ENCODE results near the gene ITGA8.
"Not testable (repeated sequence)": the region's sequence is repeated elsewhere in the genome, so short reads cannot be mapped to it uniquely, and the experiment has no call there.

ITGA8 gene

DNA sequence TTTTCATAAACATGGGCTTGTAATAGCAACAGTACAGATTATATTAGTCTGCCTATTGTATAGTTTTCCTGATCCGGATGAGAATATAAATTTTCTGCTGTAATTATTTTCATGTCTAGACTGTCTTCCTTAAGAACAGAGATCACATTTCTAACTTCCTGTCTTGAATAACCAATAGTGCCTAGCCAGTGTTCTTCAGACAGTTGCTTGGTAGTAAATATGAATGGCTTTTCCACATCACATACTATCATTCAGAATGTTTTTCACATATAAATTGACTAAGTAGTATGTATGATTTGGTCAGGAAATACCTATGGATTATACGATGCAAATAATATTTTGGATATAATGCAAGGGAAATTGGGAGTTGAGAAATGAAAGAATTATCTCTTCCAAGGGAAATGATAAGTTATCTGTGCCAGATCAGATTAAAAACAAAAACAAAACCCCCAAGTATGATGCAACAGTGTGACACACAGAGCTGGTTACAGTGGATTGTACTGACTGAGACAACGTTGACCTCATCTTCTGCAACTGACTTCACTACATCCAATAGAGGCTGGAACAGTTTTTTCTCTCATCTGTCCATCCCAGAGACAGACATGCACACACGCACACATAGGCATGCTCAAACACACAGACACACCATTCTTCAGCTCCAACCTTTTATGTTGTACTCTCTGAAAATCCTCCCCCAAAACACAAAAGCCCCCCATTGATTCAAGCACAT lies 16.4 kb downstream of the ITGA8 start:
- DNase-seq: no peak
- in situ Hi-C loops (cut with MboI; ENCODE audit: low pct_unique_long_range_greater_than_20kb, low sequenced_read_pairs): no loop called here

GRCh38 chr10:15700078-15700674 lies 19.5 kb downstream of the ITGA8 start:
- in situ Hi-C loops (cut with MboI; ENCODE audit: low pct_unique_long_range_greater_than_20kb, low sequenced_read_pairs): no loop called here
- no peak for DNase-seq

DNA sequence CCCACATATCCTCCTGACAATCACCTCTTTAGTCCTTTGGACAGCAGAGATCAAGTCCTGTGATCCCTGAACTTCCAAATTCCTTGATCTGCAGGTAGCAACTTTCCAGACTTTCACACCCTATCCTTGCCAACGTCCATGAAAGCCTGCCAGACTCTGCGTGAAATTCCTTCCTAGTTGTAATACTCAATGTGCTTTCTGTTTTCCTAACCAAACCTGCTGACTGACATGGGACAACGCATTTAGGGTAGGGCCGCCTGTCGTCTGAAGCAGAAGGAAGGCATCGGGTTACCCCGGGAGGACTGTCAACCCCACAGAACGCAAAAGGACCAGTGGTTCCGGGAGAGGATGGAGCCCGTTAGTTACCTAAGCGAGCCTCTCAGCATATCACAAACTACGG lies 23.9 kb downstream of the ITGA8 start:
- DNase-seq: no peak
- in situ Hi-C loops (cut with MboI; ENCODE audit: low pct_unique_long_range_greater_than_20kb, low sequenced_read_pairs): no loop called here

DNA sequence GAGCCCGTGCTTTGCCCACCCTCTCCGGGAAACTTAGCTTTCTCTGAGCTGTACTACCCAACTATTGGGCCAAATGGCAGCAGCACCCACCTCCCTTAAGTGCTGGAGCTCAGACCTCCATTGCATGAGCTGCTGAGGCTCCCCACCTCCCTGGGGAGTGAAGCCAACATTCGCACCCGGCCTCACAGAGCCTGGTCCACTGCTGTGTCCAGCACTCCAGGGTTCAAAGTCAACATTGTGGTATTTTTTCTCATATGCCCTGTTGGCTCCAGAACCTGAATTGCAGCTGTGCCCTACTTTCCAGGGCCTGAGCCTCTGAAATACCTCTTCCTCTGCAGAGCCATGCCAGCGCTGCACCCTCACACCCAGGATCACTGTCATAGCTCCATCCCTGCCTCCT lies 29.7 kb downstream of the ITGA8 start:
- DNase-seq: no peak
- in situ Hi-C loops (cut with MboI; ENCODE audit: low pct_unique_long_range_greater_than_20kb, low sequenced_read_pairs): no loop called here

DNA sequence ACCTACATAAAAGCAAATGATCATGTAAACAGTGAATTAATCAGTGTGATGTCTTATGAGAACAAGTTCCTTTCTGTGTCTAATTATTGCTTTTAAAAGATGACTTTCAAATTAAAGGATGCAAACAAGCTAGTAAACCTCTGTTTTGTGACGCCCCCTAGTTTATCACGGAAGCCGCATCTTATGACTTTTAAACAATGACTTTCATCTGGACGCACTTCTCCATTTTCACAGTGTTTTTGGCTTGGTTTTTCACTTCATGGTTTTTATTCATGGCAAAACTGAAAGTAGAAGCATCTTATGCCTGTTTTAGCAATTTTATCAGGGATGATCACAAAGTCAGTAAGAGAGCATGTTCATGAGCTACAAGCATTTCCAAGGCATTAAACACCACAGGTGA lies 35.0 kb downstream of the ITGA8 start:
- DNase-seq: peak; percentile 27
- in situ Hi-C loops (cut with MboI; ENCODE audit: low pct_unique_long_range_greater_than_20kb, low sequenced_read_pairs): no loop called here

DNA sequence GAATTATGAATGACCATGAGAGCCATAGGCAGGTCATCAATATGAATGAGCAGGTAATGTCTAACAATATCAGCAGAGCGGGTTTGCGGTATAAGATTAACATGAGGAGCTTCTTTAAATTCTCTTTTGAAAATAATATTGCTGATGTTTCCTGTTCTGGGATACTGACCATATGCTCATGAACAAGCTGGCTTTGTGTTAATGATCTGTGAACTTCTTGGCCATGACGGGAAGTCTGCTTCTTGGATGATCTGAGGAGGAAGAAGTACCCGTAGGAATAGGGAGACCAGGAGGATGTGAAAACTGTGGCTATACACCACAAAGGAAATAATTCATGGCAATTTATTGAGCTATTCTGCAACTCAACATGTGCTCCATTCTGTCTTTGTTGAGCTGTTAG lies 38.6 kb downstream of the ITGA8 start:
- DNase-seq: no peak
- in situ Hi-C loops (cut with MboI; ENCODE audit: low pct_unique_long_range_greater_than_20kb, low sequenced_read_pairs): no loop called here

DNA sequence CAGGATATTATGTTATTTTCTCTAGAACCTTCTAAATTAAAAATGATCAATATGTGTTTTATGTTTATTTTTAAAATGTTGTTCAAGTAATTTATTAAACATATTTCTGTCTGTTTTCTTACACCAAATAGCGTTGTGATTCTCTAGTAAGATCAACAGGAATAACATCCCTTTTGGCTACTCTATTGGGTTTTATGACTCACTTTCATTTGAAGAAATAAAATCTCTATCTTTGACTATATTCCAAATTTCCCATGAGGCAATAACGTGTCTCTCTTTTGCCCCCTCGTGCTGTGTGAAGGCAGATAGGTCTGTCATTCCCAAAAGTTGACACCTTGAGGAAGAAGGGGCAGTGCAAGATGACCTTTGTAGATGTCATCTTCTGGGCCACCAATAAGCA lies 40.9 kb downstream of the ITGA8 start:
- in situ Hi-C loops (cut with MboI; ENCODE audit: low pct_unique_long_range_greater_than_20kb, low sequenced_read_pairs): no loop called here
- no peak for DNase-seq

DNA sequence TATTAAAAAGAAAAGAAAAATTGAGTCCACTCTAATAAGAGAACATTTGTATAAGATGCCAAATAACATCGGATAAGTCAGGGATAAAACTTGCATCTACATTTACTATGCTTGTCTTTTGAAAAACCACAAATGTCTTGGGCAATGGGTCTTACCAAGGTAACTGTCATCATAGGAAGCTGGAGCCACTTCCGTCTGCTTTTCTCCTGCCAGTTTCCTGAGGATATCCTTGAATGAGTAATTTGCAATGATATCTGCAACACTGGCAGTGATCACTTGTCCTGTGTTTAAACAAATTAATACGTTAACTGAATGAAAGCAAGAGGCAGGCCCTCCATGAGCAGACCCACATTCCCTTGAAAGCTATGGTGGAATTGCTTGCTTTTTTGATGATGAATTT lies 47.3 kb downstream of the ITGA8 start:
- in situ Hi-C loops (cut with MboI; ENCODE audit: low pct_unique_long_range_greater_than_20kb, low sequenced_read_pairs): no loop called here
- peak; percentile 21 for DNase-seq

GRCh38 chr10:15670880-15671279 lies 48.8 kb downstream of the ITGA8 start:
- in situ Hi-C loops (cut with MboI; ENCODE audit: low pct_unique_long_range_greater_than_20kb, low sequenced_read_pairs): no loop called here

GRCh38 chr10:15661574-15661973 lies 58.1 kb downstream of the ITGA8 start:
- in situ Hi-C loops (cut with MboI; ENCODE audit: low pct_unique_long_range_greater_than_20kb, low sequenced_read_pairs): no loop called here
- no peak for DNase-seq

More at GRCh38 chr10:15670880-15671279, 48.8 kb downstream of the ITGA8 start:
- no peak for DNase-seq

- in situ Hi-C loops (cut with MboI; ENCODE audit: low pct_unique_long_range_greater_than_20kb, low sequenced_read_pairs): no loop called here
- no peak for DNase-seq
These were observed 58.7 kb downstream of the ITGA8 start for GRCh38 chr10:15660990-15661389.

DNA sequence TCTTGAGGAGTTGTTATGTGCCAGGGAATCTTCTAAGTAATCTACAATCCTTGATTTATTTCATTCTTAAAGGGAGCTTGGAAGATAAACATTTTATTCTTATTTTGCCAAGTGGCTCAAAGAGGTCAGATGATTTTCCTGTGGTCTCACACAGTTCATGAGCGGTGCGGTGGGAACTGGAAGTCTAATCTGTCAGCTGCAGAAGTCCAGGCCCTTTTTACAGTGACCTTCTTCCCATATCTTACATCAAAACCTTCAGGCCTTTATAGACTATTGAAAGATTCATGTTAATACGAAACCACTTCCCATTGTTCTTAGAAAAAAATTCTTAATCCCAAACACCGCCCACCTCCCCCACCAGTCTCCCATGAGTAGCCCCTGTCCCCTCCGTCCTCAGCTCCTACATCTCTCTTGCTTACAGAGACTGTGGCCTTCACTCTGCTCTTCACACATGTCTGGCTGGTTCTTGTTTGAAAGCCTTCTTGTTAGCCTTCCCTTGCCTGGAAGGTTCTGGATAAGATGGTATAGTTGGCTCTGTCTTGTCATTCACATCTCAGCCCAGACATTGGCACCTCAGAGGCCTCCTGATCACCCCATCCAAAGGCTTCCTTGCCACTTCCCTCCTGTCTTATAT lies 61.5 kb downstream of the ITGA8 start:
- no peak for DNase-seq

GRCh38 chr10:15652757-15653156 lies 67.0 kb downstream of the ITGA8 start:
- no peak for DNase-seq
- in situ Hi-C loops (cut with MboI; ENCODE audit: low pct_unique_long_range_greater_than_20kb, low sequenced_read_pairs): no loop called here

More for the DNA sequence above, 61.5 kb downstream of the ITGA8 start:
- in situ Hi-C loops (cut with MboI; ENCODE audit: low pct_unique_long_range_greater_than_20kb, low sequenced_read_pairs): no loop called here

DNA sequence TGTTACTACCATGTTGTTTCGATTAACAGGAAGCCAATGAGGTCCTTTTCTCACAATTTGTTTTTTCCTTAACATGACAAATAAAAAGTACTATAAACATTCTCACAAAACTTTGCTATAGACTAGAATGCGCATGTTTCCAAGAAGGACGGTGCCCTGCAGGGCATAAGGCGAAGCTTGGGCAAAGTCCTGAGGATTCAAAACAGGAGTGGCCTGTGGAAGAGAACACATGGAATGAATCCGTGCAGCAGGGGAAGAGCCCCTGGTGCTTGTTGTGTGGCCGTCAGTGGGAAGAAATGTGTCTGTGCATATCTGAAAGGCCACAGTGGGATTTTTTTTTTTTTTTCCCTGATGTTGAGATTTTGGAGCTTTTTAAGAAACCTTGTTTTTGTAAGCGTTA lies 67.6 kb downstream of the ITGA8 start:
- DNase-seq: no peak
- in situ Hi-C loops (cut with MboI; ENCODE audit: low pct_unique_long_range_greater_than_20kb, low sequenced_read_pairs): no loop called here

DNA sequence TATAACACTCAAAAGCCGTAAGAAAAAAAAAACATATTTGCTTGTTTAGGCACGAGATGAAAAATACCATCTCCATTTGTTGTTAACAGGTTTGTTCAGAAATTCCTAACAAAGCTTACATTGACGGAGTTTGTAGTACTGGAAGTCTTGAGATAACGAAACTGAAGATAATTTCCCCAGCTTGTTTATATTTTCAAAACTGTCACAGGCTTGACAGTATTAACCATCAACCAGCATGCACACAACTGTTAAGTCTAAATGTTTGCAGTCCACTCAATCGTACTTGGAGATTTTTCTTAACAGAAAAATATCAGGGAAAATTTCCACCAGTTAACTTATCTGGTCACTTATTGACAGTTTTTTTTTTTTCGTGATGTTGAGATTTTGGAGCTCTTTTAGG lies 68.5 kb downstream of the ITGA8 start:
- in situ Hi-C loops (cut with MboI; ENCODE audit: low pct_unique_long_range_greater_than_20kb, low sequenced_read_pairs): no loop called here
- no peak for DNase-seq

DNA sequence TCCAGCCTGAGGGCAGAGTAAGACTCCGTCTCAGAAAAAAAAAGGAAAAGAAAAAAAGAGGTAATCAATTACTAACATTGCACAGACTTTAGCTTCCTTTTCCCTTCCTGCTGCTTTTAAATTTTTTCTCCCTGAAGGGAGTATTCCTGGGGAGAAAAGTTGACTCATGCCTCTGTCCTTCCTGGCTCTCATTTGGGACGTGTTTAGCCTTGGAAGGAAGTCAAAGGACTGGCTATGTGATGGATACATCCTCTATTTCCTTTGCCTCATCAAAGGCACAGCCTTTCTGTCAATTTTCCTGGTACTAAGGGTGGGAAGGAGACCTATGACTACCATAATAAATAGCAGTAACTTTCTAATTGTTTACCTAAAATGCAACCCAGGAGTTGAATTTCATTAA lies 77.6 kb downstream of the ITGA8 start:
- DNase-seq: no peak

DNA sequence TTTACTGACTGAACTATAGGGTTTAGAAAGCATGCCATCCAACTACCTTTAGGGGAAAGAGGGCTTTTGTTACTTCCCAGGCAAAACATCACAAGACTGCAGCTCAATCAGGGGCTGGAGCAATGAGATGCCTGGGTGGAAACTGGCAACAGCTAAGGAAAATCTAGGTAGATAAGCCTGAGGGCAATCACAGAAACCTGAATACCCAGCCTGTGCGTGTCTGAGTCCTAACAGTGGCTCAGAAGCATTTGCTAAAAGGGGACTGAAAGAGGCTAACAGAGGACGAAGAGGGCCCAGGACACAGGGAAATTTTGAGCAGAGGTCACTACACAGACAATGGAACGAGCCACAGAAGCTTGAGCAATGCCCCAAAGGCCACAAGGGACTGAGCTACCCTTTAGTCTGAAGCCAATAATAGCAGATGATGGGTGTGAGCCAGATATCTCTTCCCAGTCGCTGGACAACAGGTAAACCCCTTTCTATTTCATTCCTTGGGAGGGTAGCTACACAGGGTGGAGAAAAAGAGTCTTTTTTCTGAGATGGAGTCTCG lies 79.1 kb downstream of the ITGA8 start:
- in situ Hi-C loops (cut with MboI; ENCODE audit: low pct_unique_long_range_greater_than_20kb, low sequenced_read_pairs): no loop called here
- DNase-seq: no peak

More for the DNA sequence above, 77.6 kb downstream of the ITGA8 start:
- in situ Hi-C loops (cut with MboI; ENCODE audit: low pct_unique_long_range_greater_than_20kb, low sequenced_read_pairs): no loop called here

- DNase-seq: no peak
- in situ Hi-C loops (cut with MboI; ENCODE audit: low pct_unique_long_range_greater_than_20kb, low sequenced_read_pairs): no loop called here
These were observed 83.3 kb downstream of the ITGA8 start for GRCh38 chr10:15636446-15636845.

GRCh38 chr10:15632456-15633091 lies 87.1 kb downstream of the ITGA8 start:
- in situ Hi-C loops (cut with MboI; ENCODE audit: low pct_unique_long_range_greater_than_20kb, low sequenced_read_pairs): no loop called here
- DNase-seq: no peak

GRCh38 chr10:15631205-15631604 lies 88.5 kb downstream of the ITGA8 start:
- in situ Hi-C loops (cut with MboI; ENCODE audit: low pct_unique_long_range_greater_than_20kb, low sequenced_read_pairs); DNase-seq: not testable (repeated sequence)
